ENCODE results near the gene SAMD14.

DNA sequence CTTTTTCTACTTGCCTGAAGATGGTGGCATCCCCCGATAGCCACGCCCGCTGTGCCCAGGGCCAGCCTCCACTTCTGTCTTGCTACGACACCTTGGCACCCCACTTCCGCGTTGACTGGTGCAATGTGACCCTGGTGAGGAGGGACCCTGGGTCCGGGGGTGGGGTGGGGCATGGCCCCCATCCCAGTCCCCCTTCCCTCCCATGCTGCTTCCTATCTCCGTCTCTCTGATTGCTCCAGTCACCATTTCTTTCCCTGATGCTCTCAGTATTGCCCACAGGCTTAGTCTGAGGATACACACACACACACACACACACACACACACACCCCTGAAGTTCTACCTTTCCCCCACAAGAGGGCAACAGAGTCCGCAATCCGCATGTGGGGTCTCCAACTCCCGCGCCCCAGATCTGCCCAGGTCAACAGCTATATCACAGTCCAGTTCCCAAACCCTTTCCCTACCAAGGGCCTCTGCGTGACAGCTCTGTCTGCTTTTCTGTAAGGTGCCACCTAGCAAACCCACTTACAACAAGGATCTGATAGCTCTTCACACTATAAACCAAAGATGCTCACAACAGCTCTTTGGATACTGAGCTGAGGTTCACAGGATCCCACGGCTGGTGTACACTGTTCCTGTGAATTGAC, 39.3 kb upstream of the SAMD14 start:
- TF ChIP-seq, protein P1, sequence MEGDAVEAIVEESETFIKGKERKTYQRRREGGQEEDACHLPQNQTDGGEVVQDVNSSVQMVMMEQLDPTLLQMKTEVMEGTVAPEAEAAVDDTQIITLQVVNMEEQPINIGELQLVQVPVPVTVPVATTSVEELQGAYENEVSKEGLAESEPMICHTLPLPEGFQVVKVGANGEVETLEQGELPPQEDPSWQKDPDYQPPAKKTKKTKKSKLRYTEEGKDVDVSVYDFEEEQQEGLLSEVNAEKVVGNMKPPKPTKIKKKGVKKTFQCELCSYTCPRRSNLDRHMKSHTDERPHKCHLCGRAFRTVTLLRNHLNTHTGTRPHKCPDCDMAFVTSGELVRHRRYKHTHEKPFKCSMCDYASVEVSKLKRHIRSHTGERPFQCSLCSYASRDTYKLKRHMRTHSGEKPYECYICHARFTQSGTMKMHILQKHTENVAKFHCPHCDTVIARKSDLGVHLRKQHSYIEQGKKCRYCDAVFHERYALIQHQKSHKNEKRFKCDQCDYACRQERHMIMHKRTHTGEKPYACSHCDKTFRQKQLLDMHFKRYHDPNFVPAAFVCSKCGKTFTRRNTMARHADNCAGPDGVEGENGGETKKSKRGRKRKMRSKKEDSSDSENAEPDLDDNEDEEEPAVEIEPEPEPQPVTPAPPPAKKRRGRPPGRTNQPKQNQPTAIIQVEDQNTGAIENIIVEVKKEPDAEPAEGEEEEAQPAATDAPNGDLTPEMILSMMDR (conservative IDR thresholded peaks at IDR 0.05 in 1 of 2, IDR thresholded peaks at IDR 0.05 in 1 of 2; ENCODE audit: extremely low read depth in 1 of 2, insufficient read depth in 1 of 2, low read depth in 1 of 2, low read length in 2 of 2): peak; percentile 90 to 94
- TF ChIP-seq EZH2 (IDR thresholded peaks at IDR 0.05; ENCODE audit: borderline replicate concordance, low read length): no peak

Measured in mammary epithelial cell (primary cell).